Hematopoietic multipotent progenitor cell (in vitro differentiated cells): ENCODE measurements around the gene ELF2. TPM values are rescaled to one million over a fixed set of nuclear protein-coding genes. Genes with fewer than 3 reads are reported as not detected.
A peak's percentile ranks its signal among the peaks of the same experiment; 100 is the strongest.
"Not testable (repeated sequence)": the region's sequence is repeated elsewhere in the genome, so short reads cannot be mapped to it uniquely, and the experiment has no call there.

Source experiments
- DNase-seq, 3 donors: peaks; one replicate each; pipeline ENCODE4 v3.0.0-alpha.2; 2011 to 2015; ENCODE audit warnings: low read depth in 2 of 3, low spot score in 2 of 3
- small RNA-seq: library from RNA; depleted of rRNA; stranded (forward); fragments of <200 nt; gene quantifications from one replicate; pipeline ENCODE3, GENCODE V24; 2012
- total RNA-seq: library from RNA; depleted of rRNA; stranded (reverse); fragments of >200 nt; gene quantifications from one replicate; pipeline ENCODE4 v1.2.3, GENCODE V29; 2012

The ELF2 gene
- total RNA-seq, 1 donor = 34.2 TPM

- no peak for DNase-seq
These were observed 151.2 kb downstream of the ELF2 start for GRCh38 chr4:139025841-139026240.

- DNase-seq = no peak
These were observed 152.3 kb downstream of the ELF2 start for GRCh38 chr4:139024686-139025085.

- DNase-seq = no peak
These were observed 154.2 kb downstream of the ELF2 start for GRCh38 chr4:139022835-139023234.

- not testable (repeated sequence) for DNase-seq
These were observed 155.9 kb downstream of the ELF2 start for GRCh38 chr4:139021071-139021470.

GRCh38 chr4:139020384-139020783, 156.6 kb downstream of the ELF2 start:
- DNase-seq = no peak

- no peak for DNase-seq
These were observed 157.9 kb downstream of the ELF2 start for GRCh38 chr4:139018971-139019758.

- no peak for DNase-seq
These were observed 158.5 kb downstream of the ELF2 start for GRCh38 chr4:139018501-139018900.

- no peak for DNase-seq
These were observed 159.2 kb downstream of the ELF2 start for GRCh38 chr4:139017861-139018260.

GRCh38 chr4:139015948-139016471, 161.0 kb downstream of the ELF2 start:
- DNase-seq = peak in 2 of 3 donors; percentile 40 to 42

GRCh38 chr4:139015269-139015947, 161.6 kb downstream of the ELF2 start, which contains the start of gene NOCT:
Gene NOCT (plus strand): TSS chr4:139015781. CDS start chr4:139015982, 201 bp downstream.
- DNase-seq = peak; percentile 84 to 93 (median 92)

- peak; percentile 5 to 72 (median 39) for DNase-seq
These were observed 162.4 kb downstream of the ELF2 start for GRCh38 chr4:139014371-139015268.

GRCh38 chr4:139011225-139011950, 165.6 kb downstream of the ELF2 start:
- no peak for DNase-seq

GRCh38 chr4:139009702-139010101, 167.3 kb downstream of the ELF2 start:
- no peak for DNase-seq

GRCh38 chr4:139008278-139008677, 168.7 kb downstream of the ELF2 start:
- DNase-seq = not testable (repeated sequence)

- DNase-seq = no peak
These were observed 169.4 kb downstream of the ELF2 start for GRCh38 chr4:139007640-139008039.

Small RNA genes lying within 50 kb of the gene (small RNA-seq; reads per million reads assigned to genes)
- not detected for gene RF00017
- not detected for gene RF00019
- not detected for gene RN7SL382P
- not detected for gene RNU6-531P

Other genes starting within 250 kb of the ELF2 start
- gene NOCT, start 161.4 kb downstream of the ELF2 start, total RNA-seq = 24.5 TPM
- not detected for gene MGARP, start 103.0 kb upstream of the ELF2 start, total RNA-seq
- 13.5 TPM for gene NAA15, start 124.3 kb upstream of the ELF2 start, total RNA-seq
- 24.8 TPM for gene NDUFC1, start 125.3 kb upstream of the ELF2 start, total RNA-seq